NCI-H446 (cell line): ENCODE measurements around the gene RNF220.
"Not testable (repeated sequence)": the region's sequence is repeated elsewhere in the genome, so short reads cannot be mapped to it uniquely, and the experiment has no call there.

Experiments used
- DNase-seq, 2 experiments: peaks; one replicate each; lab custom pipeline; 2025; lab: John Stamatoyannopoulos, UW

The RNF220 gene

DNA sequence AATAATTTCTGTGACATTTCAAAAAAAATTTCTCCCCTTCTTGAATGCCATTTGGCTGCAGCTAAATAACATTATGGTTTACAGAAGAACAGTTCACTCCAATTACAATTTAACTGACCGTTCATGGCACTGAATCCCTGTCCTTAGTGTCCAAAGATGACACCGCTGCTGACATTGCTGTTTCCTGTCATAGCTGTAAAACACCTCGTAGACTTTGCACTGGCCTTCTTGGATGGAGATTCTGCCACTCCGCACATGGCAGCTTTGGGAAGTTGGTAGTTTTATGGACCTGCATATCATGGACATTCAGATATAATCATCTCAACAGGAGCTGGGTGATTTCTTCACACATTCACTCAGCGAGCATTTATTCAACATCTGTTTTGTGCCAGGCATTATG is 274.4 kb downstream of the RNF220 start:
- DNase-seq = no peak

DNA sequence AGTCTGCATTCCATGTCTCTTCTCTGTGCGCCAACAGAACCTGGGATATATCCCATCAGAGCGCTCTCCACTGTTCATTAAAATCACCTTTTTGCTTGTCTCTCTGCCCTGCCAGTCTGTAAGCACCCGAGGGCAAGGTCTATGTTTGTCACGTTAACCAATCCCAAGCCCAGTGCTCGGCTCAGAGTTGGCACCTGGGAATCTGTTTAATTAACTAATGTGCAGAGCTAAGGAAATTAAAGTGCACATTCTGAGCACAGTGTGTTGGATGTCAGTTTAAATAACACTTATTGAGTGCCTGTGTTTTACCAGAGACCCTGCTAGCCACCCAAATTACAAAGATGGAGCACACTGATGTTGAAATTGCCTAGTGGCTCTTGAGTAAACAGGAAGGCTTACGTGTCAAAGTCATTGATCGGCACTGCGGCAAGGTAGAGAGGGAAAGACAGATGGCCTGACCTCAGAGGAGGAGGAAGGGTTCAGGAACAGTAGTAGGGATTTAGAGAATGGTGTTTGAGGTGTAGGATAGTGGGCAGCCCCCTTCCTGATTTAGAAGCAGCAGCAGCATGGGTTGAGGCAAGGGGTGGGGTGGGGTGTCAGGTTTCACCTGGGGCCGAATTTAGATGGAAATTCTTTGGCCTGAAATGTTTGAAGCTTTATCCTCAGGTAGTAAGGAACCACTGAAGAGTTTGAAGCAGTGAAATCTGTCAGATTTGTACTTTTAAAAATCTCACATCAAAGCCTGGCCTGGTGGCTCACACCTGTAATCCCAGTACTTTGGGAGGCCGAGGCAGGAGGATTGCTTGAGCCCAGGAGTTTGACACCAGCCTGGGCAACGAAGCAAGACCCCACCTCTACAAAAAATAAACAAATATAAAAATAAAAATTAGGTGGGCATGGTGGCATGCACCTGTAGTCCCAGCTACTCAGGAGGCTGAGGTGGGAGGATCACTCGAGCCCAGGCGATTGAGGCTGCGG is 277.1 kb downstream of the RNF220 start:
- no peak for DNase-seq

GRCh38 chr1:44682883-44683265 is 277.8 kb downstream of the RNF220 start:
- no peak for DNase-seq

DNA sequence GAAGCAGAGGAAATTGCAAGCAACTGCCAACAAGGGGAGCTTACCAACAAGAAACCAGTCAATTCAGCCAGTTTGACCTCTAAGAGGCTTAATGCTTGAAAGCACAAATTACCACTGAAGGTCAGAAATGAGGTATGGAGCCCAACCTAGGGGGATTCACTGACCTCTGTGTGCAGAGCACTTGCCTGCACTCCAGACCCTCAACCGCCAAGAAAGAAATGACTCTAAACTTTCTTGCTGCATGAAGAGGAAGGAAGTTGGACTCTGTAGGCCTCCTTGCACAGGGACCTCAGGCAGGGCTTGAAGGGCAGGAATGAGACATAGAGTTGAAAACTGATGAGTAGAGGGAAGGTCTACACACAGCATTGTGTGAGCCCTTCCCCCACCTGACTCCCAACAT is 279.5 kb downstream of the RNF220 start:
- no peak for DNase-seq

GRCh38 chr1:44685218-44685617 is 280.2 kb downstream of the RNF220 start:
- DNase-seq = no peak

- no peak for DNase-seq
These were observed 280.8 kb downstream of the RNF220 start for GRCh38 chr1:44685881-44686280.

- no peak for DNase-seq
These were observed 283.8 kb downstream of the RNF220 start for GRCh38 chr1:44688760-44689446.

- no peak for DNase-seq
These were observed 284.4 kb downstream of the RNF220 start for GRCh38 chr1:44689447-44689765.

GRCh38 chr1:44693159-44693558 is 288.1 kb downstream of the RNF220 start:
- no peak for DNase-seq

- DNase-seq = no peak
These were observed 288.8 kb downstream of the RNF220 start for GRCh38 chr1:44693900-44694299.

- no peak for DNase-seq
These were observed 289.9 kb downstream of the RNF220 start for GRCh38 chr1:44694863-44695478.

DNA sequence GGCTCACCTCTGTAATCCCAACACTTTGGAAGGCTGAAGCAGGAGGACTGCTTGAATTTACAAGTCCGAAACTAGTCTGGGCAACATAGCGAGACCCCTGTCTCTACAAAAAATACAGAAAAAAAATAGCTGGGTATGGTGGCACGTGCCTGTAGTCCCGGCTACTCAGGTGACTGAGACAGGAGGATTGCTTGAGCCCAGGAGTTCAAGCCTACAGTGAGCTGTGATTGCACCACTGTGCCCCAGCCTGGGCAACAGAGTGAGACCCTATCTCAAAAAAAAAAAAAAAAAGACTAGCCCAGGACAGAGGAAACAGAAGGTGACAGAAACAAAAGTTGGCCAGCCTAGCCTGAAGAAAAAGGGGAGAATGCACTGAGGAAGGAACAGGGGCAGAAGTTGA is 290.6 kb downstream of the RNF220 start:
- DNase-seq = no peak

- DNase-seq = no peak
These were observed 291.0 kb downstream of the RNF220 start for GRCh38 chr1:44696101-44696500.

- DNase-seq = no peak
These were observed 291.8 kb downstream of the RNF220 start for GRCh38 chr1:44696789-44697345.

GRCh38 chr1:44698138-44698537 is 293.1 kb downstream of the RNF220 start:
- no peak for DNase-seq

DNA sequence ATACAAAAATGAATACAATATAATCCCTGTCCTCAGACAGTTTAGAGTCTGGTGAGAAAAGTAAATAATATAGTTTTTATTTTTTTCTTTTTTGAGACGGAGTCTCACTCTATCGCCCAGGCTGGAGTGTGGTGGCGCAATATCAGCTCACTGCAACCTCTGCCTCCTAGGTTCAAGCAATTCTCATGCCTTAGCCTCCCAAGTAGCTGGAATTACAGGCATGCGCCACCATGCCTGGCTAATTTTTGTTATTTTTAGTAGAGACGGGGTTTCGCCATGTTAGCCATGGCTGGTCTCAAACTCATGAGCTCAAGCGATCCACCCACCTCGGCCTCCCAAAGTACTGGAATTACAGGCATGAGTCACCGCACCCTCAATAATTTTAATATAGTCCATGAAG is 294.3 kb downstream of the RNF220 start:
- DNase-seq = not testable (repeated sequence)

DNA sequence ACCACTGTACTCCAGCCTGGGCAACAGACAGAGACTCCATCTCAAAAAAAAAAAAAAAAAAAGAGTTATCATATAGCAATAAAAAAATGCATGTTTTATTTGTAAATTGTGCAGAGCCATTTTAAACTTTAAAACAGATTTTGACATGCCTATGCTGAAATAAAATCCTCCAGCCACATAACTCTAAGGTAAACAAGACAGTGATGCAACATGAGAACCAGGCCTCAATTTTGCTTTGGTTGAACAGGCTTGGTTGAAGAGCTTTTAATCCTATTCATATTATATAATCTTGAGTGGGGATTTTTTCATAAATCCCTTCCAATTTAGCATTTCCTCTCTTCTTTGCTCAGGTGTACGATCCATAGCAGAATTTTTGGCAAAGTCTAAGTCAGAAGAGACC is 295.5 kb downstream of the RNF220 start:
- no peak for DNase-seq

DNA sequence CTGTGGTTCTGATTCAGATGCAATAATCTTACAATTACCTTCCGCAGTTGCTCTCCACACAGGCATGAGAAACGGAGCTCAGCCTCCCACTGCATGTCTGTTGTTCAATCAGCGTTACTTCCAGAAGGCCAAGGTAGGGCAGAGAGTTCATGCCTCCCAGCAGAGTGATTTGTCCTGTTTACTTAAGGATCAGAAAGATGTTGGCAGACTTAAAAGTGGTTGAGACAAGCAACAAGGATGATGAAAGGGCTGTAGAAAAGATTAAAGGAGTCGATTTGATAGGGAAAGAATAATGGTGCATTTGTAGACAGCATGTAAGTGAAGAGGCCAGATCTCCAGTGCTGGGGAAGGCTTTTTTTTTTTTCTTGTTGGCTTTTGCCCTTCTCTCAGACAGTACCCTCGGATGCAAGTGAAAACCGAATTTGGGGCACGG is 296.1 kb downstream of the RNF220 start:
- DNase-seq = no peak
